CD4-positive, alpha-beta T cell (primary cell): ENCODE measurements around the gene CHMP1A. TPM values are rescaled to one million over a fixed set of nuclear protein-coding genes. Genes with fewer than 3 reads are reported as not detected.

Experiments used
- ATAC-seq: fragments of 200-7000 bp; cut with Tn5 transposase; one replicate; pipeline ENCODE4 v1.10.0; 2022; ENCODE audit warnings: mild to moderate bottlenecking; ENCODE audit not compliant: poor library complexity
- CTCF ChIA-PET: fragments of 350-600 bp; sonication (Branson Sonifier 250); formaldehyde crosslinking; loops from one replicate; lab custom pipeline; 2021; ENCODE audit warnings: antibody characterized with exemption, inconsistent platforms; lab: Charles Lee
- POLR2A ChIA-PET: fragments of 350-600 bp; sonication (Branson Sonifier 250); formaldehyde crosslinking; loops from one replicate; lab custom pipeline; 2021; ENCODE audit warnings: antibody characterized with exemption, inconsistent platforms; lab: Charles Lee
- DNase-seq, 14 experiments: peaks; one replicate each; pipeline ENCODE4 v3.0.0-alpha.2; 2013 to 2020; ENCODE audit warnings: mixed read lengths in 2 of 14
- H3K27ac ChIP-seq, 2 donors: one replicate each; pipeline versions ENCODE4 v1.5.1 to v1.7.0; 2013; ENCODE audit warnings: low read length in 2 of 2, low read depth in 1 of 2, mild to moderate bottlenecking in 1 of 2
- H3K27me3 ChIP-seq, 2 experiments: 1 replicate in 1 of 2; 2 replicates in 1 of 2; pipeline versions ENCODE4 v1.6.1 to v1.7.0; 2013; ENCODE audit warnings: low read length in 2 of 2, control low read depth in 1 of 2, mild to moderate bottlenecking in 1 of 2, moderate library complexity in 1 of 2; ENCODE audit not compliant: insufficient read depth in 2 of 2, control insufficient read depth in 1 of 2
- H3K36me3 ChIP-seq: one replicate; pipeline ENCODE4 v1.6.1; 2013; ENCODE audit warnings: low read length, control low read depth; ENCODE audit not compliant: insufficient read depth
- H3K4me1 ChIP-seq: one replicate; pipeline ENCODE4 v1.6.1; 2013; ENCODE audit warnings: low read length, control low read depth; ENCODE audit not compliant: insufficient read depth
- H3K4me3 ChIP-seq: one replicate; pipeline ENCODE4 v1.5.1; 2013; ENCODE audit warnings: mild to moderate bottlenecking, low read length, moderate library complexity
- H3K9me3 ChIP-seq, 2 experiments: 1 replicate in 1 of 2; 2 replicates in 1 of 2; pipeline versions ENCODE4 v1.6.1 to v1.7.0; 2013; ENCODE audit warnings: low read length in 2 of 2, mild to moderate bottlenecking in 2 of 2, control low read depth in 1 of 2, moderate library complexity in 1 of 2; ENCODE audit not compliant: control insufficient read depth in 1 of 2, insufficient read depth in 1 of 2
- H3K27ac Mint-ChIP-seq: one replicate; pipeline ENCODE4 v1.8.0; 2020; ENCODE audit warnings: mixed read lengths
- H3K27me3 Mint-ChIP-seq: one replicate; pipeline ENCODE4 v1.8.0; 2021; ENCODE audit warnings: mixed read lengths
- H3K36me3 Mint-ChIP-seq: one replicate; pipeline ENCODE4 v1.8.0; 2021; ENCODE audit warnings: low read depth, mixed read lengths
- H3K4me1 Mint-ChIP-seq: one replicate; pipeline ENCODE4 v1.8.0; 2021; ENCODE audit warnings: low read depth, mixed read lengths
- H3K4me3 Mint-ChIP-seq: one replicate; pipeline ENCODE4 v1.8.0; 2020; ENCODE audit warnings: mild to moderate bottlenecking, mixed read lengths
- H3K9me3 Mint-ChIP-seq: one replicate; pipeline ENCODE4 v1.8.0; 2020; ENCODE audit warnings: mixed read lengths
- intact Hi-C, 2 experiments: fragments of 100-400 bp; cut with DNase I in 1 of 2; cut with micrococcal nuclease in 1 of 2; formaldehyde crosslinking; loops; one replicate each; pipeline versions ENCODE4 v1.15.1 to v1.9.0; 2023 to 2025; cut with DNase I, micrococcal nuclease
- total RNA-seq, 174 experiments: library from RNA in 2 of 174; stranded (reverse) in 2 of 174; gene quantifications; one replicate each; pipeline ENCODE4 v1.2.3 and lab custom pipeline; 2021 to 2026
- TF ChIP-seq, protein P1 (sequence below): fragments of 200-600 bp; IDR thresholded peaks from one replicate; pipeline ENCODE4 v1.8.0; 2022; ENCODE audit warnings: antibody characterized with exemption, mild to moderate bottlenecking

The CHMP1A gene
- total RNA-seq, 2 experiments from 2014 or later = 54.7 to 55.9 TPM

DNA sequence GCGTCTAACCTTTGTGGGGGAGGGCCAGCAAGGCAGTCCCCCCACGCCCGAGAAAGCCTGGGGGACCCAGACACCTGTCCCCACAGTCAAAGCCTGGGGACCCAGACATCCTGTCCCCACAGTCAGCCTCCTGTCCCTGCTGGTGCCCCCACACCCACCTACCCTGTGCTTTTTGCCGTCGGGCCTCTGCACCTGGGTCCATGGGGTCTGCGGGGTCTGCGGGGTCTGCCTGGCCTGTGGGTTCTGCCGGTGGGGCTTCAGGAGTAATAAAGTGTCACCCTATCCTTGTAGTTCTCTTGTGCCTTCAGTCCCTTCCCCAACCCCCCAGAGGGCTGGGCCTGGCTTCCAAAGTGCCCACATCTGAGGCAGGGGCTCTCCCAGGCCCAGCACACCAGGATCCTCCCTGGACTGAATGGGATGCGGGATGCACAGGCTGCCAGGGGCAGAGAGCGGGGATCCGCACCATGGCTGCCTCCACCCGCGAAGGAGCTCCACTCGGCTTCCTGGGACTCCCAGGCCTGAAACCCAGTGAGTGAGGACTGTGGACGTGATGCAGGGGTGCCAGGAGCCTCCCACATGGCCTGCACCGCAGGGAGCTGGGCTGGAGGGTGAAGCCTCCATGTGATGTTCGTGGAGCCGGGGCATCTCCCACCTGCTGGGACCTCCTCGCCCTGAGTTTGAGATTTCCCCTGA is 60.4 kb downstream of the CHMP1A start:
- H3K27ac ChIP-seq = no peak overlapping the region
- no peaks in the 10 kb centered on the region for H3K27me3 Mint-ChIP-seq
- ATAC-seq (no peak), DNase-seq (no peak)
- H3K9me3 Mint-ChIP-seq = no peaks in the 10 kb centered on the region
- H3K27ac Mint-ChIP-seq = no peak overlapping the region
- H3K36me3 ChIP-seq = no peaks in the 10 kb centered on the region
- H3K9me3 ChIP-seq = no peaks in the 10 kb centered on the region
- TF ChIP-seq, protein P1, sequence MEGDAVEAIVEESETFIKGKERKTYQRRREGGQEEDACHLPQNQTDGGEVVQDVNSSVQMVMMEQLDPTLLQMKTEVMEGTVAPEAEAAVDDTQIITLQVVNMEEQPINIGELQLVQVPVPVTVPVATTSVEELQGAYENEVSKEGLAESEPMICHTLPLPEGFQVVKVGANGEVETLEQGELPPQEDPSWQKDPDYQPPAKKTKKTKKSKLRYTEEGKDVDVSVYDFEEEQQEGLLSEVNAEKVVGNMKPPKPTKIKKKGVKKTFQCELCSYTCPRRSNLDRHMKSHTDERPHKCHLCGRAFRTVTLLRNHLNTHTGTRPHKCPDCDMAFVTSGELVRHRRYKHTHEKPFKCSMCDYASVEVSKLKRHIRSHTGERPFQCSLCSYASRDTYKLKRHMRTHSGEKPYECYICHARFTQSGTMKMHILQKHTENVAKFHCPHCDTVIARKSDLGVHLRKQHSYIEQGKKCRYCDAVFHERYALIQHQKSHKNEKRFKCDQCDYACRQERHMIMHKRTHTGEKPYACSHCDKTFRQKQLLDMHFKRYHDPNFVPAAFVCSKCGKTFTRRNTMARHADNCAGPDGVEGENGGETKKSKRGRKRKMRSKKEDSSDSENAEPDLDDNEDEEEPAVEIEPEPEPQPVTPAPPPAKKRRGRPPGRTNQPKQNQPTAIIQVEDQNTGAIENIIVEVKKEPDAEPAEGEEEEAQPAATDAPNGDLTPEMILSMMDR = no peak
- intact Hi-C loops = no loop called here
- ChIA-PET POLR2A (no interaction called here), CTCF (no interaction called here)
- no peak overlapping the region for H3K4me3 Mint-ChIP-seq
- H3K4me1 Mint-ChIP-seq = peaks cover 9% of the 10 kb centered on the region
- H3K36me3 Mint-ChIP-seq = no peaks in the 10 kb centered on the region
- H3K4me3 ChIP-seq = no peak overlapping the region
- peaks cover 35% of the 10 kb centered on the region for H3K4me1 ChIP-seq
- no peaks in the 10 kb centered on the region for H3K27me3 ChIP-seq

GRCh38 chr16:89596061-89596689 is 61.3 kb downstream of the CHMP1A start:
- Histone ChIP-seq H3K4me3 (no peak overlapping the region), H3K27me3 (no peaks in the 10 kb centered on the region), H3K36me3 (no peaks in the 10 kb centered on the region), H3K27ac (no peak overlapping the region), H3K4me1 (peaks cover 31% of the 10 kb centered on the region), H3K9me3 (no peaks in the 10 kb centered on the region)
- no peaks in the 10 kb centered on the region for H3K9me3 Mint-ChIP-seq
- H3K4me3 Mint-ChIP-seq = no peak overlapping the region
- no peaks in the 10 kb centered on the region for H3K36me3 Mint-ChIP-seq
- intact Hi-C loops = no loop called here
- DNase-seq = no peak
- peaks cover 9% of the 10 kb centered on the region for H3K4me1 Mint-ChIP-seq
- no peak for ATAC-seq
- POLR2A ChIA-PET = no interaction called here
- TF ChIP-seq, protein P1 = no peak
- CTCF ChIA-PET = no interaction called here
- no peak overlapping the region for H3K27ac Mint-ChIP-seq
- H3K27me3 Mint-ChIP-seq = no peaks in the 10 kb centered on the region

DNA sequence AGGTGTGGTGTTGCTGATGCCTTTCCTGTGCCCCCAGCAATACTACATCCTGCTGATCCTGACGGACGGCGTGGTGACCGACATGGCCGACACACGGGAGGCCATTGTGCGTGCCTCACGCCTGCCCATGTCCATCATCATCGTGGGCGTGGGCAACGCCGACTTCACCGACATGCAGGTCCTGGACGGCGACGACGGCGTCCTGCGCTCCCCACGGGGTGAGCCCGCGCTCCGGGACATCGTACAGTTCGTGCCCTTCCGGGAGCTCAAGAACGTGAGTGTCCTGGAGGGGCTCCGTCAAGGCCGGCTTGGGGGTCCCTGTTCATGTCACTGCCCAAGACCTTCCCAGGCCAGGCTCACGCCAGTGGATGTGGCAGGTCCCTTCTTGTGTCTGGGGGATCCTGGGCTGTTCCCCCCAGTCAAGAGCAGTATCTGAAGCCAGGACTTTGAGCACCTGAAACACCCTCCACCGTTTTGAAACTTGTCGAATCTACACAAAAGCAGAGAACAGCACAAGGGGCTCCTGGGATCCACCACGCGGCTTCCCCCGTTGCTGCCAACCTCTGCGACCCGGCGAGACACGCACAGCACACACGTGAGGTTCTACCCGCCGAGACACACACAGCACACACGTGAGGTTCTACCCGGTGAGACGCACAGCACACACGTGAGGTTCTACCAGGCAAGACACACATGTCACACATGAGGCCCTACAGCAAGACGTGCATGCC is 62.0 kb downstream of the CHMP1A start:
- POLR2A ChIA-PET = no interaction called here
- CTCF ChIA-PET = interaction anchor here (1.7 kb wide), 1 partner anchor 21 kb away, joined by 8 read pairs; no protein-coding TSS in a partner anchor
- Histone ChIP-seq H3K4me3 (no peak overlapping the region), H3K27ac (no peak overlapping the region), H3K27me3 (no peaks in the 10 kb centered on the region), H3K4me1 (peaks cover 31% of the 10 kb centered on the region), H3K9me3 (no peaks in the 10 kb centered on the region), H3K36me3 (no peaks in the 10 kb centered on the region)
- H3K9me3 Mint-ChIP-seq = no peaks in the 10 kb centered on the region
- no peaks in the 10 kb centered on the region for H3K27me3 Mint-ChIP-seq
- no peaks in the 10 kb centered on the region for H3K36me3 Mint-ChIP-seq
- TF ChIP-seq, protein P1 = no peak
- intact Hi-C loops = no loop called here
- ATAC-seq = no peak
- DNase-seq = no peak
- H3K4me1 Mint-ChIP-seq = peaks cover 9% of the 10 kb centered on the region
- no peak overlapping the region for H3K27ac Mint-ChIP-seq
- no peak overlapping the region for H3K4me3 Mint-ChIP-seq

Other genes with a start within 250 kb of the CHMP1A start
- 100 to 1,000 TPM; 200 to 211 TPM for gene ANKRD11, start 167.1 kb downstream of the CHMP1A start, total RNA-seq
- 100 to 1,000 TPM; 163 to 167 TPM for gene SPG7, start 149.3 kb downstream of the CHMP1A start, total RNA-seq
- gene RPL13, start 97.0 kb downstream of the CHMP1A start, total RNA-seq = 1,000 to 10,000 TPM; 4,971 to 5,051 TPM
- 1 to 10 TPM; 1.0 to 1.3 TPM for gene CPNE7, start 82.0 kb downstream of the CHMP1A start, total RNA-seq
- gene DPEP1, start 44.1 kb downstream of the CHMP1A start, total RNA-seq = not detected
- gene SPATA33, start 128 bp upstream of the CHMP1A start, total RNA-seq = 1 to 10 TPM; 4.4 to 7.1 TPM
- gene CDK10, start 29.0 kb upstream of the CHMP1A start, total RNA-seq = 10 to 100 TPM; 58.9 to 62.8 TPM
- 10 to 100 TPM; 26.1 to 28.3 TPM for gene SPATA2L, start 44.0 kb upstream of the CHMP1A start, total RNA-seq
- 10 to 100 TPM; 18.5 to 21.8 TPM for gene VPS9D1, start 63.2 kb upstream of the CHMP1A start, total RNA-seq
- gene ZNF276, start 63.8 kb upstream of the CHMP1A start, total RNA-seq = 100 to 1,000 TPM; 127 to 137 TPM
- gene FANCA, start 158.9 kb upstream of the CHMP1A start, total RNA-seq = 1 to 10 TPM; 4.1 to 5.0 TPM
- gene SPIRE2, start 170.8 kb upstream of the CHMP1A start, total RNA-seq = 1 to 10 TPM; 1.1 TPM
- gene TCF25, start 215.9 kb upstream of the CHMP1A start, total RNA-seq = 100 to 1,000 TPM; 306 to 307 TPM